OCI-M2 (cell line): ENCODE results near the gene RNF38.
"Not testable (repeated sequence)": the region's sequence is repeated elsewhere in the genome, so short reads cannot be mapped to it uniquely, and the experiment has no call there.

ENCODE experiments used
- DNase-seq: peaks from one replicate; lab custom pipeline; 2025; ENCODE audit not compliant: unreplicated experiment; lab: John Stamatoyannopoulos, UW

The RNF38 gene

DNA sequence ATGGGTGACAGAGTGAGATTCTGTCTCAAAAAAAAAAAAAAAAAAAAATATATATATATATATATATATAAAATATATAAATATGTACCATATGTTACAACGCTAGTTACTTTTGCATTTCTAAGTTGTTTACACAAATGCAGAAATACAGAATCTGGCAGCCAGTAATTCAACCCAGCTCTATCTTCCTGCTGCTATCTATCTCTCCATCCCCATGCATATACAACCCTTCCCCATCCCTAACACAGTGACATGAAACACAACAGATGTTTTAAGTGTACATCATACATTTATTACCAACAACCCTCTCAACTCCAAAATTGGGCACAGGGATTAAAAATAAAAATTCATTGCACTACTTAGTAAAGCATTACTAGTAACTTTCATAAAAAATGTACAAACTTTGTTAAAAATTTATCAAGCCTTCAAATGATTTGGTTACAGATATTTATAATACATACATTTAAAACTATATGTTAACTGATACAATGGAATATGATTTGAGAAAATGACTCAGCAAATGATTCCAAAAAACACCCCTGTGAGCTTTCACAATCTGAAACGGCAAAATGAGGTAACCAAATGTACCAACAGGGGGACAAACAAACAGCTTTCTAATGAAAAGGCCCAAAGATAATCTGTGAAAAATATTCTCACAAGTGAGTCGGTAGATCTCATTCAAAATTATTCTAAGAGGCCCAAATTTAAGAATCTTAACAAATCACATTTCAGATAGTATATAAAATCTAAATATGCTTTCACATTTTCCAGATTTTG, 63.8 kb downstream of the RNF38 start:
- DNase-seq: no peak

DNA sequence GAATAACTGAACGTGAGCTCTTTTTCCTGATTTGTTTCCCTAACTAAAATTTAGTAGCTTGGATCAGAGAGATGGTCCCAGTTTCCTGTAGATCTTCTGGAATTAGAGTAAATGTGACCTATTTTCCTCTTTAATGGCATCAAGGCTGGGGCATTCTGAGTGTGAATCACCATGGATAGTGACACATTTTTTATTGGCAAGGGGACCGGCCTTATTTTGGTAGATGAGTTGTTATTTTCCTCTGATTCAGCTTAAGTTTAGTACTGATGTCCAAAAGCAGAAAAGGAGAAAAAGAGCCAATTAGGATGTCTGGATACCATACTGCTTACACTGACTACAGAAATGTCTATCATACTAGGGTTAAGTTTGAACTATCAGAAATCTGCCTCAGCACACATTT, 68.1 kb downstream of the RNF38 start:
- no peak for DNase-seq

GRCh38 chr9:36328798-36329411, 71.2 kb downstream of the RNF38 start:
- DNase-seq: no peak

GRCh38 chr9:36325081-36325828, 74.8 kb downstream of the RNF38 start:
- no peak for DNase-seq

DNA sequence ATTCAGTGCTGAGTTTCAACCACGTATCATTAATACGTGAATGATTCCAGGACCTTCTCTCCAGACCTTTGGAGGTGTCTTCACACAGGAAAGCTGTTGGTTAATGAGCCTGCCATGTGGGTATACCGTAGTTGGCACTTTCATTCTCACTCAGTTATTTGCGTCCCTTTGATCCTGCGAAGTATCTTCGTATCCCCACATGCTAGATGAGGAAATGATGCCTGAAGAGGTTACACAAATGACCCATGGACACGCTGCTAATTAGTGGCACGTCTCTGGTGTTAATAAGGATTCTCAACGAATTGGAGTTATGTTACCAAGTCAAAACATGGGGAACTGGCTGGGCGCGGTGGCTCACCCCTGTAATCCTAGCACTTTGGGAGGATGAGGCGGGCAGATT, 76.1 kb downstream of the RNF38 start:
- DNase-seq: no peak

DNA sequence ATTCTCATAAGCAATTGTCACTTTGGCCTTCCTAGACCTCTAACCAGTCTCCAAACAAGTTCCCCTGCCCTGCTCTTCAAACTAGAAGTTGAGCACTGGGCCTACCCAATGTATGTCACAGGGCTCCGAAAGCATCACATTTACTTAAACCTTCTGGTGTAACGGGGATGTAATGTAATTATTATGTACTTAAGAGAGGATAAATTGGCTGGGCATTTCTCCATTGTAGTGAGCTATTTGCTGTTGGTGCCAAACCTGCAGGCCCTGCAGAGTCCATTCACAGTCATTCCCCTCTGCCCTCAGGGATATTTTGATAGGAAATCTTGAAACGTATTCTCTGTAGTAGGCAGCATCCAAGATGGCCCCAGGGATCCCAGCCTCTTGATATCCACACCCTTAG, 77.6 kb downstream of the RNF38 start:
- DNase-seq: no peak

- not testable (repeated sequence) for DNase-seq
Observed at GRCh38 chr9:36321903-36322302, 78.2 kb downstream of the RNF38 start.

GRCh38 chr9:36320466-36320865, 79.6 kb downstream of the RNF38 start:
- no peak for DNase-seq

- no peak for DNase-seq
Observed at GRCh38 chr9:36319806-36320205, 80.3 kb downstream of the RNF38 start.

DNA sequence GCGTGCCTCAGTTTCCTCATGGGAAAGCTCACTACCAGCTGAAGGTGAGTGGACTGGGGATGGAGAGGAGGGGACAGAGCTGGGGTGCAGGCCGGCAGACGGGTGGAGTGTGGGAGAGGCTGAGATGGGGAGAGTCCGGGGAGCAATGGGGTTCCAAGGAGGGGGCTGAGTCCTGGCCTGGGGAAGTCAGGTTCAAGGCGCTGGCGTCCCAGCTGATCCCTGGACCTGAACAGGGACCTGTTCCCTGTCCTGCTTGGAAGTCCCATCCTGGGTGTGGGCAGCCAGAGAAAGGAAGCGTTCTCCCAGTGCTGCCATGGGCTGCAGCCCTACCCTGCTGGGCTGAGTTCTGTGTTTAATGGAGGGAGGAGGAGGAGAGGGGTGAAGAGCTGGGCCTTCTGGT, 80.9 kb downstream of the RNF38 start:
- no peak for DNase-seq

GRCh38 chr9:36318212-36318802, 81.8 kb downstream of the RNF38 start:
- DNase-seq: no peak

DNA sequence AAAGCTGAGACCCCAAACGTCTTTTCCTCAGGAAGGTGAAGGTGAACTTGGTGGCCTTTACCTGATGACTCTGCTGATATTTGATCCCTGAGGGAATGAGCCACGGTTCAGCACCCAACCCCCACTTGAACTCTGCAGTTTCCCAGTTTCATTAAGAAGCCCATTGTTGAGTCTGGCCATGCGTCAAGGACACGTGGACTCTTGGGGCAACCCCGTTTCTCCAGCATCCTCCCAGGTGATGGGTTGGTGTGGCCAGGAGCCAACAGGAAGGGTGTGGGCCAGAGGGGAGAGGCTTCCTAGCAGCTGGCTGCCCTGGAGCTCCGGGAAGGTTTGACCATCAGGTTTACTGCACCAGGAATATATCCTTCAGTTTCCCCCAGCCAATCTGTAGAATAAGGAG, 82.3 kb downstream of the RNF38 start:
- DNase-seq: no peak

GRCh38 chr9:36316611-36317317, 83.3 kb downstream of the RNF38 start:
- DNase-seq: no peak

- DNase-seq: no peak
Observed at GRCh38 chr9:36316049-36316448, 84.0 kb downstream of the RNF38 start.

DNA sequence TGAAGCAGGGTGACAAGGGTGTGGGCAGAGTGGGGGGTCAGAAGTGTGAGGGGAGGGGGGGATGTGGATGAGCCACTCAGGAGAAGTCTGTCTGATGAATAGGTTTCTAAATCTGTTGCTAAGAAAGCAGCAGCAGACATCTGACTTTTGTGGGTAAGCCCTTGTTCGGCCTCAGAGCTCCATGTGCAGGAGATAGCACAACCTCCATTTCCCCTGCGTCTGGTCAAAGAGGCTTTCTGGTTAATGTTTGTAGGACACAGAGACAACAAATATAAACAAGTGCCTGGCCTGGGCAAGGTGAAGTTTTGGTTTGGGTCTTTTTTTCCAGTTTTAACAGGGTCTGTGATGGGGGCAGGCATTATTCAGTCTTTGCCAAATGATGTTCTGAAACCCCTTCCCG, 84.8 kb downstream of the RNF38 start:
- no peak for DNase-seq

- DNase-seq: no peak
Observed at GRCh38 chr9:36314740-36315139, 85.3 kb downstream of the RNF38 start.

GRCh38 chr9:36306471-36307306, 93.4 kb downstream of the RNF38 start:
- no peak for DNase-seq

DNA sequence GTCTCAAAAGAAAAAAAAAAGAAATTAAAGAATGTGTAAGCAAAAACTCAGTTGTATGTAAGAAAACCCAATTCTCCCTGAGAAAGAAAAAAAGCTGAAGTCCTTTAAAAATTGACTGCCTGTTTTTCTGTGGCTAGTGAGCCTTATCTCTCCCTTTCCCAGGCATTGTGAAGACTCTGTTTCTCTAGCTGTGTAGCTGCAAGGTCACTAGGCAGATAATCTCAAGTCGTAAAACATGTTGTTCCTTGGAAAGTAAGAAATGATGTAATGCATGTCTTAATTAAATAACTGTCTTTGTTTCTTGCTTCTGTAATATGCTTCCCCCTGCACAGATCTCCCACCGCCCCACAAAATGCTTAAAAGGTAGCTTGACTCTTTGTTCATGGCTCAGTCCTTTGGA, 95.7 kb downstream of the RNF38 start:
- DNase-seq: not testable (repeated sequence)

GRCh38 chr9:36301227-36301626, 98.8 kb downstream of the RNF38 start:
- DNase-seq: no peak

DNA sequence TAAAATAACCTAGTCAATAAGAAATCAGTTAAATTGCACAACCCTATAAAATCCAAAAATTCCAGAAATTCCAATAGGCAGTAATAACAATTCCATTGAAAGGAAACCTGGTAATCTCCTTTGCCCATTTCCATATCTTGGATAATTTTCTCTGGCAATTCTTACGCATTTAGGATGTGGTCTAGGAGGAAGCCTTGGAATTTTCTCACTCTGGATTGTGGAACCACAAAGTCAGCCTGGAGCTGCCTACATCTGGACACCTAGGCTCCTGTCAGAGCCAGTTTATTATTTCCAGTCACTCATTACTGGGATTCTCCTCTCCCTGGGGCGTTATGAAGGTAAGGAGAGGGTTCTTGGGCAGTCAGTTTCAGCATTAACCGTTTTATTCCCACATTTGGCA, 101.5 kb downstream of the RNF38 start:
- no peak for DNase-seq
